Measurements from ENCODE around the gene MRPL55.

The MRPL55 gene

DNA sequence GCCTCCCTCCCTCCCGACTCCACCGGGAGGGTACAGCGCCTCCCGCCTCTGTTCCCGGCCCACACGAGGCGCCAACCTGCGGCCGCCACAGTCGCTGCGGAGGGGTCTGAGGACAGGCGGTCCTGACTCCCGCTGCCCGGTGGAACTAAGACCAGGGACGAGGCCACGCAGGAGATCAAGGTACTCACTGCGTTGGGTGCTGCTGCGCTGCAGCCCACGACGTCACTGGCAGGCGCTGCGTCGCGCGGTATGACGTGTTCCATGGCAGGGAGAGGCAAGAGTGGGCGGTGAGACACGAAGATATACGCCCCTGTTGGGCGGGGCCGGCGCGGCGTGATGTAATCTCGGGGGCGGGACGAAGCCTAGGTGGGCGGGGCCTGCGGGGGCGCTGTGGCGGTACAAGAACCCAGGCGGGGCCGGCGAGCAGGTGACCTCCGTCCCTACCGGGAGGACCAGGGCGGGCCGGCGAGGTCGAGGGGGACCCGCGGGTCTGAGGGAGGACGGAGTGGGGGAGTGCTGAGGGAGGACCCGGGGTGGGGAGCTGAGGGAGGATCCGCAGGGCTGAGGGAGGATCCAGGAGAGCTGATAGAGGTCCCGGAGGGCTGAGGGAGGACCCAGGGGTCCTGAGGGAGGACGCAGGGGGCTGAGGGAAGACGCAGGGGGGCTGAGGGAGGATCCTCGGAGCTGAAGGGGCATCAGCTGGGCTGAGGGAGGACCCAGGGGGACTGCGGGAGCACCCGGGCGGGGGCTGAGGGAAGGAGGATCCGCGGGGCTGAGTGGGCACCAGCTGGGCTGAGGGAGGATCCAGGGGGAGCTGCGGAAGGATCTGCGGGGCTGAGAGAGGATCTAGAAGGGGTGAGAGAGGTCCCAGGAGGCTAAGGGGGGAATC is at the start of gene MRPL55:
Gene MRPL55 (minus strand): TSS at position 227 of the 889 bp plus-strand sequence. CDS start 1,039 bp downstream, outside the sequence.
- DNase-seq, result peak; percentile 38

GRCh38 chr1:228158151-228159007 is 49.3 kb upstream of the MRPL55 start:
- no peak for DNase-seq

DNA sequence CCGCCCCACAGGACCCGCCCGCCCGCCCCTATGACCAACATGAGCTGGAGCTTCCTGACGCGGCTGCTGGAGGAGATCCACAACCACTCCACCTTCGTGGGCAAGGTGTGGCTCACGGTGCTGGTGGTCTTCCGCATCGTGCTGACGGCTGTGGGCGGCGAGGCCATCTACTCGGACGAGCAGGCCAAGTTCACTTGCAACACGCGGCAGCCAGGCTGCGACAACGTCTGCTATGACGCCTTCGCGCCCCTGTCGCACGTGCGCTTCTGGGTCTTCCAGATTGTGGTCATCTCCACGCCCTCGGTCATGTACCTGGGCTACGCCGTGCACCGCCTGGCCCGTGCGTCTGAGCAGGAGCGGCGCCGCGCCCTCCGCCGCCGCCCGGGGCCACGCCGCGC is 48.6 kb upstream of the MRPL55 start:
- no peak for DNase-seq

DNA sequence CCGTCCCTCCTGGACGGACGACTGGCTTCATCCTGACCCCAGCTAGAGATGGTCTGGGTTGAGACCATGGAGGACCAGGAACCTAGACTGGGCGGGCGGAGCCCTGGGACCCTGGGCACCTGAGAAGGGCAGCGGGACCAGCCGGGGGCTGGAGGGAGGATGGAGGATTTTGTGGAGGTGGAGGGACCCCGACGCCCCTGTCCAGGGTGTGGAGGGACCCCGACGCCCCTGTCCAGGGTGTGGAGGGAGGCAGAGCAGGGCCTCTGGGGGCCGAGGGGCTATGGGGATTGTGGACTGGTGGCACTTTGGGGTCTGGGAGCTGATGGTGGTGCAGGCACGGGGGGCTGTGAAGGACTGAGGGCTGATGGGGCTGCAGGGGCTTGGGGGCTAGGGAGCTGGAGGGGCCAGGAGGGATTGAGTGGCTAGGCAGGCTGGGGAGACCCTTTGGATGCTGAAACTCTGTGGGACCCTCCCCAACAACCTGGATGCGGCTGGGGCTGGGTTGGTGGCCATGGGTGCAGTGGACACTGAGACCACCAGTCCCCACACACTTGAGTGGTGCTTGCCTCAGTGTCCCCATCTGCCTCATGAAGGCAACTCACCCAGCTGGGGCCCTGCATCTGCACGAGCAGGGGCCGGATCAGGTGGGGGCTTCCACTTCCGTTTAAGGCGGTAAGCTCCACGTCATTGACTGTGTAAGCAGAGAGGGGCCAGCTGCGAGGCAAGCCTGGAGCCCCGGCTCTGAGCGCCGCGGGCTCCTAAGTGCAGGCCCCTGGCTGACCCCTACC is 48.0 kb upstream of the MRPL55 start:
- no peak for DNase-seq

DNA sequence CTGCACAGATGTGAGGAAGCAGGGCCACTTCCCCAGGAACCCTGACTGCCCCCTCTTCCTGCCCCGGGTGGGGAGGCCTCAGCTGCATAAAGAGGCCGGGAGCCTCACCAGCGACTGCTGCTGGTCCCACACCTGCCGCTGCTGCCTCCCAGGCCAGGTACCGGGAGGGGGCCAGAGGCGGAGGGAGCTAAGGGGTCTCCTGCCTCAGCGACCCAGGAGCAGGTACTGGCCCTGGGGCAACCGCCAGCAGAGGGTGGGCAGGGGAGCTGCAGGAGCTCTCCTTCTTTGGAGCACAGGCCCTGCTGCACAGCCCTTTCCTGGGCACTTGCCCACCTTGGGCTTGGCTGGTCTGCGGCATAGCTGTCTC is 47.4 kb upstream of the MRPL55 start:
- DNase-seq, result no peak

DNA sequence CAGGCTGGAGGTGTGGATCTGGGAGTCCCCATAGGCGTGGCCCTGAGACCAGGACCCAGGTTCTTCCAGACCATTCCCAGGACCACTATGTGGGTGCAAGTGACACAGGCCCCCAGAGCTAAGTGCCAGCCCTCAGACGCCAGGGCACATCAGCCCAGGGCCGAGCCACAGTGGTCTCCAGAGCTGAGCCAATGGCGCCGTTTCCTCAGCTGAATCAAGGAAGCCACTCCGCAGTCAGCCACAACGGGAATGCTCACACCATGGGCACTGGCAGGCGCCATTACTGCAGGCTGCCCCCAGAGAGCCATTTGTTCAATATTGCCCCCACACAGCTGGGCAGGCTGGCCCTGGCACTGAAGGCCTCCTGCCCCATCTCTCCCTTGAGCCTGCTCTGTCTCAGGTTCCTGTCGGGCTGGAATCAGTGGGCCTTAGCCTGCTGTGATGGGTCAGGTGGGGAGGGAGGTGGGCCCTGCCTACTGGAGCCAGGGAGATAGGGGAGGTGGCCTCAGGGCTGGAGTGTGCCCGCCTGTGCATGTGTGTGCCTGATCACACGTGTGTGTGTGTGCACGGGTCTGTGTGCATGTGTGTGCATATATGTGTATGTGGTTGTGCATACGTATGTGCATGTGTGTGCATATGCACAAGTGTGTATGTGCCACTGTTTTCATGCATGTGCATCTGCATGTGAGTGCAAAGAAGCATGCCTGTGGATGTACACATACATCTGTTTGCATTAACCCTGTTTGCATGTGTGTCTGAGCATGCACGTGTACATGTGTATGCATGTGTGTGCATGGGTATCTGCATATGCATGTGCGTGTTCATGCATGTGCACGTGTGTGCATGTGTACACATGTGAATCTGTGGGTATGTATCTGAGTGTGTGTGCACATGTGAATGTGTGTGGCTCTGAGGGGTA is 46.8 kb upstream of the MRPL55 start:
- no peak for DNase-seq

DNA sequence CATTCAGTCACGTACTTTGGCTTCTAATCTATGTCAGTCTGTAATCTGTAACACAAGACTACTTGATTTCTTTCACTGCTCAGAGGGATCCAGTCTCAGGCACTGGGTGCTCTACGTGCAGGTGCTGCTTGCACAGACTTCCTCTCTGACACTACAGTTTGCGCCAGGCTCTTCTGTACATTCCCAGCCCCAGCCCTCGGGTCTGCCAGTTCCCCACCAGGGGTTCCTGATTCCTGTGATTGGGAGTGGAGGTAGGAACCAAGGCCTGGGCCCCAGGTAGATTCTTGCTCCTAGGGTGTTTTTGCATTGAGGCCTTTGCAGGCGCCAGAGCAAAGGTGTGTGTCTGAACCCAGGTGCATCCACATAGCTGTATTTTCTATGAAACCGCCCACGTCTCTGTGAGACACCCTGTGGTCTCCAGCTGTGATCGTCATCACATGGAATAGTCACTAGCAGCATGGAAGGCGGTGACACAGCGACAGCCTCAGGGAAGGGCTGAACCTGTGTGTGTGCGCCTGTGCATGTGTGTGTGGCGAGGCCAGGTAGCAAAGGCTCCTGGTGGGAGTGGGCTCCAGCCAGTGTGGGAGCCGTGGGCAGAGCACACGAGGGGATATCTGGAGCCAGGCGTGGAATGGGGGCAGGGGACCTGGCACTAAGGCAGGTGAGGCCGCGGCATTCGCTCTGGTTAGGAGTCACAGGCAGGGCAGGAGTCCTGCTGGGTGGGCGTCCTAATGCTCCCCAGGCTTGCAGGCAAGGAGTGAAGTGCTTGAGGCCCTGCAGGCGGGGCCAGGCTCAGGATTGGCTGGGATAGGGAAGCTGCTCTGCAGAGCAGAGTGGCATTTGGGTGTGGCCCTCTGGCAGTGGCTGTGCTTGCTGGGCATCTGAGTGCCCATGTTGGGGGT is 45.8 kb upstream of the MRPL55 start:
- no peak for DNase-seq

GRCh38 chr1:228154021-228154669 is 45.0 kb upstream of the MRPL55 start:
- DNase-seq, result no peak

DNA sequence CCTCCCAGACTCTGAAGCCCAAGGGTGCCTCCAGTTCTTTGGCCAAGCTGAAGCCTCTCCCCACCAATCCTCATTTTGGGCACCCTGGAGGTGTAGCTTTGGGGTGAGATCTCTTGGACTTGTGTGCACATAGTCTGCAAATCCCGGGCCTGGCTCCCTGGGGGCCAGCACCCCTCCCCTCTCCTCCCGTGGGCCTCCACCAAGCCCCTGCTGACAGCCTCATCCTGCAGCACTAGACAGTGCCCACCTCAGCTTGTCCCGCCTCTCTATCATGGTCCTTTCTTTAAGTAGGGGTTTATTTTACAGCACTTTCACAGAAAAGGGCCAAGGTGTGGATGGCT is 43.8 kb upstream of the MRPL55 start:
- no peak for DNase-seq

DNA sequence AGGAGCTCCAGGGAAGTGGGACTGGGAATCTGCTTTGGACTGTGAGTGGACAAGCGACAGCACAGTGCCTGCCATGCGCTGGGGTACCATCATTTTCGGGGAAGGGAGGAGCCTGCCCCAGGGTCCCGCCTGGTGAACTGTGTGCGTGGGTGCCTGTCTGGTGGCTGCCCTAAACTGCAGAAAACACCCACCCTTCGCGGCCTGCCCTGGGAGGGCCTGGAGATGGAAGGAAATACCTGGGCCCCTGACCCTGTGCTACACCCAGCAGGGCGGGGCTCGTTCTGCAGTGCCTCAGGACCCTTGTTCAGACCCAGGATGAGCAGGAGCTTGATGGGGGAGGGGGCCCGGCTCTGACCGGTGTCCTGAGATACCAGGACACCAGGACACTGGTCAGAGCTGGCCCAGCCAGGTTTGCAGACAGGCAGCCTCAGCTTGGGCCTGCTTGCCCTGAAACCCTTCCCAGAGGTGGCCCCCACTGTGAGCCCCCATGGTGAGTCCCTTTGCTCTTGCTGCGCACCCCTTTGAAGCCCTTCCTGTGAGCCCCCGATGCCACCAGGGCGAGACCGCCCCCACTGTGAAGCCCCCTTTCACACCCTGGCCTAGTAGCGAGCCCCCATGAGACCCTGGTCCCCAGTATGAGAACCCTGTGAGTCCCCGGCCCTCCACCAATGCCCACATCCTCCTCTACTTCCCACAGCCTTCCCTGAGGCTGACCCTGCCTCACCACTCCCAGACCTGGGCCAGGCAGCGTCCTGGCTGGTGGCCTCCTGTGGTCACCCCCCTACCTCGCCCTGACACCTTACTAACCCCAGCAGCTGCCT is 43.2 kb upstream of the MRPL55 start:
- DNase-seq, result no peak

DNA sequence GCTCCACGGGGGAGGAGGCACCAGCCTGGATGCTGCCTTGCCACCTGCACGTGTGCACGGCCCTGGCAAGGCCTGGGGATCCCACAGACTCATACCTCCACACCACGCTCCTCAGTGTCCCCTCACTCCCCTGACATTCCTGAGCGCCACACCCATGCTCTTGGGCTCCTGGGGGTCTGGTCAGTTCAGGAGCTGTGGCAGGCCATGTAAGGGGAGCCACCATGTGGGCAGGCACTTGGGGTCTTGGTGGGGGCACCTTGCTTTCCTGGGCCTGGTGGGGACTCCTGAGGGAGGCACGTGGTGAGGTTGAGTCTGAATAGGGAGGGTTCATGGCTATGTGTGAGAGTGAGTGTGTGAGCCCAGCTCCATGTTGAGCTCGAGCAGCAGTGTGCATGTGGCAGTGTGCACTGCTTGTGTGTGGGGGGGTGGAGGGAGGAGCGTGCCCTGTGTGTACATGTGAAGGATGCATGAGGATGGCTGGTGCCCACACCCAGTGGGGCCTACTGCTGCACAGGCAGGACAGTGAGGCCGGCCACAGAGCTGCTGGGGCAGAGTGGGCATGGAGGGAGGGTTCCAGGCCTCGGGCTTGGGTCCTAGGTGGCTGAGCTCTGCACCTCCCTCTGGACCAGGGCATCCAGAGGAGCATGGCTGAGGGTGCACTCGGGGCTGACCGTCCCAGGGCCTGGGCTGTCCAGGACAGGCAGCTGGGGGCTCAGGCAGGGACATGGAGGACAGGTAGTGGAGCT is 42.3 kb upstream of the MRPL55 start:
- no peak for DNase-seq

- no peak for DNase-seq
Observed at GRCh38 chr1:228150461-228151179, 41.5 kb upstream of the MRPL55 start.

DNA sequence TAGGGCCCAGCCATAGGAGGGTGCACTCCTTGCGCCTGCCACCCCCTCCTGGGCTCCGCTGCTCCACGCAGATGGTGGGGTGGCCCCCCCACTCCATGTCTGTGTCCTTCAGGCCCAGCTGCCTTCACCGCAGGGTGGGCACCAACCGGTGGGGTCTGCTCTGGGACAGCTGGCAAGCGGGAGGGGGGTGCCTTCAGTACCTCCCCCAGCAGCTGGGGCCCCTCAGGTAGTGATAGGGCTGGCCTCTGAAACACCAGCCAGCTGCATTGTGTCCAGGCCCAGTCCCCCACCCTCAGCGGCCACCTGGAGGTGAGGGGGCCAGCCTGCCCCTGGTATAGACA is 41.0 kb upstream of the MRPL55 start:
- no peak for DNase-seq

DNA sequence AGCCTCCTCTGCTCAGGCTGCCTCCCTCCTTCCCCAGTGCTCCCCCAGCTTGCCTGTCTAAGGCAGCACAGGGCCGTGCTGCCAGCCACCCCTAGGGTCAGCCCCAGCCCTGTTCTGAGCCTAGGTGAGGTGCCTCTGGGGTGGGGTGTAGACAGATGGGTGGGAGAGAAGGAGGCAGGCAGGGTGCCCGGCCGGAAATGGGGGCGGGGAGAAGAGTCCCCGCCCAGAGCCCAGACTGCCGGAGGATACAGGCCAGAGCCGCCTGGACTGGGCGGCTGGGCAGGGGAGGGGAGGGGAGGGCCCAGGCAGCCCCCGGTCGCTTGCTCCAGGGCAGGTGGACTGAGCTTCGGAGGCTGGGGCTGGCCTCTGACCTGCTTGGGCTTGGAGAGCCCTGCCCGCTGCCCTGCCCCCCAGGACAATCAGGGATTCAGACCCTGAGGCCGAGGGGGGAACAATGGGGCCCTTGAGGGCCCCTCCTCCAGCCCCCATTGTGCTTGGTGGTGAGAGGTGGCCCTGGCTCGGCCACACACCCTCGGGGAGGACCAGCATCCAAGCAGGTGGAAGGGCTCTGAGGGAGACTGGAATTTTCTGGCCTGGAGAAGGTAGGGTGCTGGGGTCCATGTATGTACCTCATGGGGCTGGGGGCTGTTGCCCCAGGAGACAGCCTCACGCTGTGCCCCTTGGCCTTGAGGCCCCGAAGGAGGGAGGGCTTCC is 40.5 kb upstream of the MRPL55 start, which contains the start of gene GJC2:
Gene GJC2 (plus strand): TSS at position 525 of the 714 bp plus-strand sequence. CDS start 7,829 bp downstream, outside the sequence.
- DNase-seq, result no peak

DNA sequence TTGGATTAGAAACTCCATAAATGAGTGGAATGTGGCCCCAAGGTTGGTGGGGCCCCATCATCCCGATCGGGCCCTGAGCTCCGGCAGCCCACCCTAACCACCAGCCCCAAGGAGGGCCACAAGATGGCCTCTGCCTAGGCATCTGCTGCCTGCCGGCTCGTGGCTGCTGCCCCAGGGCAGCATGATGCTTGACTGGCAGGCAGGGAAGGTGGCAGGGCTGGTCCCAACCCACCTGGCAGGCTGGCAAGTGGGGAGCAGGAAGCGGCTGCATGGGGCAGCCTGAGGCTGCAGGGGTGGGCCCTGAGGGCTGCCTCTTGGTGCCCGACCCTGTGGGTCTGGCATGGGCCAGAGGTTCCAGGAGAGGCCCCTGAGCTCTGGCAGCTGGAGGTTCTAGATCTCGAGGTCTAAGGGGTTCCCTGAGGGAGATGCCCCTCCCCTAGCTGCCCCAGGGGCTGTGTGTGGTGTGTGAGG is 39.9 kb upstream of the MRPL55 start:
- DNase-seq, result no peak

DNA sequence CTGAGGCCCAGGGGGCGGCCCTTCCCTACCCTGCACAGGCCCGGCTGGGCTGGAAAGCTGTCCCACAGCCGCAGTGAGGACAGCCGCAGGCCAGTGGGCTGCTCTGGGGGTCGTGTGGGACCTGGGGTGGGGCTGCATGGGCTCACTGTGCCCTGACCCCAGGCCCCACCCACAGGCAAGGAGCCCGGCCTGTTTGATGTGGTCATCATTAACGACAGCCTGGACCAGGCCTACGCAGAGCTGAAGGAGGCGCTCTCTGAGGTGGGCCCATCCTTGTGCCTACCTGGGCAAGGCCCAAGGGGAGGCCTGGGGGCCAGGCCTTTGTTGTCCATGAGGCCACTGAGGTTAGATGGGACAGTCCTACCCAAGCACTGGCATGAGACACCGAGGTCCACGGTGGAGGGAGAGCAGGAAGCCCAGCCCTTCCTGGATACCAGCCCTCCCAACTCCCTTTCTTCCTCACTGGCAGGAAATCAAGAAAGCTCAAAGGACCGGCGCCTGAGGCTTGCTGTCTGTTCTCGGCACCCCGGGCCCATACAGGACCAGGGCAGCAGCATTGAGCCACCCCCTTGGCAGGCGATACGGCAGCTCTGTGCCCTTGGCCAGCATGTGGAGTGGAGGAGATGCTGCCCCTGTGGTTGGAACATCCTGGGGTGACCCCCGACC is 39.2 kb upstream of the MRPL55 start:
- DNase-seq, result no peak

DNA sequence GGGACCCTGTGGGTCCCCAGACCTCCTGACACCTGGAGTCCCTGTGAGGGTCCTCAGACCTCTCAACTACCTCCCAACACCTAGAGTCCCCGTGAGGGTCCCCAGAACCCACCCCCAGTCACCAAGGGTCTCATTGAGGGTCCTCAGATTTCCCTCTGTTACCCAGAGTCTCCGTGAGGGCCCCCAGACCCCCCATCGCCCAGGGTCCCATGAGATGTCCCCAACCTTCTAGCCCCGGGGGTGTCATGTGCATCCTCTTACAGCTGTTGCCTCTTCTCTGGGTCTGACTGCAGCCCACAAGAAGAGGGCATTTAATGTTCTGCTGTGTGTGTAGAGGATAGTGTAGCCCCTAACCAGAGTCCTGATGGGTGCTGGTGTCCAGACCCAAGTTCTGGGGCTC is 38.7 kb upstream of the MRPL55 start:
- no peak for DNase-seq
